Measurements from ENCODE around the gene TAOK1. TPM values are rescaled to one million over a fixed set of nuclear protein-coding genes. Genes with fewer than 3 reads are reported as not detected.

TAOK1 gene
- total RNA-seq, 1 donor from 2014 or later: 32.1 TPM

GRCh38 chr17:29582254-29582765, 192.1 kb downstream of the TAOK1 start:
- Histone ChIP-seq H3K4me3 (ENCODE audit: low read depth, low read length) (no peak overlapping the region), H3K36me3 (ENCODE audit: control insufficient read depth, insufficient read depth, low read length) (peaks cover 27% of the 10 kb centered on the region), H3K27me3 (ENCODE audit: control insufficient read depth, insufficient read depth, low read length) (no peaks in the 10 kb centered on the region)
- DNase-seq (ENCODE audit: low read depth) (no peak), FAIRE-seq (no peak)
- no peak for TF ChIP-seq CTCF (IDR thresholded peaks at IDR 0.05; ENCODE audit: insufficient read depth, low read length, severe bottlenecking)

GRCh38 chr17:29582772-29583171, 192.6 kb downstream of the TAOK1 start:
- H3K4me3 ChIP-seq (ENCODE audit: low read depth, low read length): no peak overlapping the region
- no peaks in the 10 kb centered on the region for H3K27me3 ChIP-seq (ENCODE audit: control insufficient read depth, insufficient read depth, low read length)
- no peak for FAIRE-seq
- no peak for DNase-seq (ENCODE audit: low read depth)
- H3K36me3 ChIP-seq (ENCODE audit: control insufficient read depth, insufficient read depth, low read length): peaks cover 24% of the 10 kb centered on the region
- TF ChIP-seq CTCF (IDR thresholded peaks at IDR 0.05; ENCODE audit: insufficient read depth, low read length, severe bottlenecking): no peak

GRCh38 chr17:29583324-29584248, 193.4 kb downstream of the TAOK1 start:
- Histone ChIP-seq H3K36me3 (ENCODE audit: control insufficient read depth, insufficient read depth, low read length) (peaks cover 18% of the 10 kb centered on the region), H3K27me3 (ENCODE audit: control insufficient read depth, insufficient read depth, low read length) (no peaks in the 10 kb centered on the region), H3K4me3 (ENCODE audit: low read depth, low read length) (no peak overlapping the region)
- TF ChIP-seq CTCF (IDR thresholded peaks at IDR 0.05; ENCODE audit: insufficient read depth, low read length, severe bottlenecking): no peak
- FAIRE-seq (peak; percentile 83), DNase-seq (ENCODE audit: low read depth) (peak; percentile 94)

- TF ChIP-seq CTCF (IDR thresholded peaks at IDR 0.05; ENCODE audit: insufficient read depth, low read length, severe bottlenecking): no peak
- Histone ChIP-seq H3K36me3 (ENCODE audit: control insufficient read depth, insufficient read depth, low read length) (peaks cover 16% of the 10 kb centered on the region), H3K27me3 (ENCODE audit: control insufficient read depth, insufficient read depth, low read length) (no peaks in the 10 kb centered on the region), H3K4me3 (ENCODE audit: low read depth, low read length) (no peak overlapping the region)
- FAIRE-seq (no peak), DNase-seq (ENCODE audit: low read depth) (no peak)
These were observed 194.4 kb downstream of the TAOK1 start for GRCh38 chr17:29584452-29585079.

GRCh38 chr17:29585080-29585751, 195.1 kb downstream of the TAOK1 start:
- DNase-seq (ENCODE audit: low read depth) (no peak), FAIRE-seq (peak; percentile 75)
- peaks cover 13% of the 10 kb centered on the region for H3K36me3 ChIP-seq (ENCODE audit: control insufficient read depth, insufficient read depth, low read length)
- H3K27me3 ChIP-seq (ENCODE audit: control insufficient read depth, insufficient read depth, low read length): no peaks in the 10 kb centered on the region
- H3K4me3 ChIP-seq (ENCODE audit: low read depth, low read length): no peak overlapping the region
- peak; percentile 42 for TF ChIP-seq CTCF (IDR thresholded peaks at IDR 0.05; ENCODE audit: insufficient read depth, low read length, severe bottlenecking)

Data from bronchial epithelial cell (primary cell).